H9 (cell line): ENCODE measurements around the gene NLRP9. TPM values are rescaled to one million over a fixed set of nuclear protein-coding genes. Genes with fewer than 3 reads are reported as not detected.
A peak's percentile ranks its signal among the peaks of the same experiment; 100 is the strongest.

Experiments
- DNase-seq: peaks from one replicate; pipeline ENCODE4 v3.0.0-alpha.2; 2017
- H2AFZ ChIP-seq: one replicate; pipeline ENCODE4 v1.6.1; 2013; ENCODE audit warnings: mild to moderate bottlenecking, low read length, control low read depth, moderate library complexity
- H2AK5ac ChIP-seq: 2 replicates; pipeline ENCODE4 v1.6.1; 2013; ENCODE audit warnings: low read length, control low read depth, mixed read lengths; ENCODE audit not compliant: insufficient read length
- H2BK120ac ChIP-seq: one replicate; pipeline ENCODE4 v1.6.1; 2013; ENCODE audit warnings: low read depth, mild to moderate bottlenecking, low read length, control low read depth, inconsistent platforms; ENCODE audit not compliant: poor library complexity, severe bottlenecking
- H2BK12ac ChIP-seq: 2 replicates; pipeline ENCODE4 v1.6.1; 2013; ENCODE audit warnings: low read length, control low read depth, mixed read lengths, low read depth; ENCODE audit not compliant: insufficient read length
- H2BK15ac ChIP-seq: 2 replicates; pipeline ENCODE4 v1.6.1; 2013; ENCODE audit warnings: low read depth, low read length, control low read depth
- H2BK20ac ChIP-seq: one replicate; pipeline ENCODE4 v1.6.1; 2013; ENCODE audit warnings: low read depth, mild to moderate bottlenecking, low read length, control low read depth, inconsistent platforms; ENCODE audit not compliant: poor library complexity, severe bottlenecking
- H2BK5ac ChIP-seq: 2 replicates; pipeline ENCODE4 v1.6.1; 2013; ENCODE audit warnings: low read length, control low read depth, mixed read lengths; ENCODE audit not compliant: insufficient read length
- H3K14ac ChIP-seq: 2 replicates; pipeline ENCODE4 v1.6.1; 2013; ENCODE audit warnings: low read length, control low read depth; ENCODE audit not compliant: insufficient read depth
- H3K18ac ChIP-seq: 2 replicates; pipeline ENCODE4 v1.6.1; 2013; ENCODE audit warnings: low read depth, mild to moderate bottlenecking, mixed read lengths, low read length, control low read depth; ENCODE audit not compliant: insufficient read length
- H3K23ac ChIP-seq: 2 replicates; pipeline ENCODE4 v1.6.1; 2013; ENCODE audit warnings: low read length, control low read depth, mixed read lengths, low read depth; ENCODE audit not compliant: insufficient read length
- H3K23me2 ChIP-seq: 2 replicates; pipeline ENCODE4 v1.6.1; 2013; ENCODE audit warnings: low read depth, mild to moderate bottlenecking, mixed read lengths, low read length, control low read depth; ENCODE audit not compliant: insufficient read length, poor library complexity, severe bottlenecking
- H3K27ac ChIP-seq: 2 replicates; pipeline ENCODE4 v1.5.1; 2013; ENCODE audit warnings: low read length, control low read depth, mixed read lengths, low read depth; ENCODE audit not compliant: insufficient read length
- H3K27me3 ChIP-seq: 2 replicates; pipeline ENCODE4 v1.6.1; 2013; ENCODE audit warnings: low read length, control low read depth, inconsistent platforms; ENCODE audit not compliant: insufficient read depth
- H3K4ac ChIP-seq: 2 replicates; pipeline ENCODE4 v1.6.1; 2013; ENCODE audit warnings: low read depth, mild to moderate bottlenecking, control low read depth, inconsistent platforms, low read length, moderate library complexity
- H3K4me1 ChIP-seq: 2 replicates; pipeline ENCODE4 v1.6.1; 2013; ENCODE audit warnings: low read length, control low read depth, inconsistent platforms; ENCODE audit not compliant: insufficient read depth
- H3K4me2 ChIP-seq: 2 replicates; pipeline ENCODE4 v1.6.1; 2013; ENCODE audit warnings: low read length, control low read depth, mixed read lengths; ENCODE audit not compliant: insufficient read length, insufficient read depth
- H3K56ac ChIP-seq: 2 replicates; pipeline ENCODE4 v1.6.1; 2013; ENCODE audit warnings: low read depth, mild to moderate bottlenecking, mixed read lengths, low read length, control low read depth; ENCODE audit not compliant: insufficient read length
- H3K79me1 ChIP-seq: 2 replicates; pipeline ENCODE4 v1.6.1; 2013; ENCODE audit warnings: low read depth, mild to moderate bottlenecking, moderate library complexity, low read length, control low read depth, inconsistent platforms; ENCODE audit not compliant: insufficient read depth, poor library complexity, severe bottlenecking
- H3K79me2 ChIP-seq: 2 replicates; pipeline ENCODE4 v1.6.1; 2013; ENCODE audit warnings: low read length, control low read depth, inconsistent platforms; ENCODE audit not compliant: insufficient read depth
- H3K9ac ChIP-seq: 2 replicates; pipeline ENCODE4 v1.6.1; 2013; ENCODE audit warnings: low read length, control low read depth, mixed read lengths; ENCODE audit not compliant: insufficient read length; ENCODE audit errors: extremely low read depth
- H3K9me3 ChIP-seq: one replicate; pipeline ENCODE4 v1.6.1; 2013; ENCODE audit warnings: low read depth, low read length, inconsistent platforms; ENCODE audit not compliant: control insufficient read depth
- H3T11ph ChIP-seq: one replicate; pipeline ENCODE4 v1.6.1; 2013; ENCODE audit warnings: mild to moderate bottlenecking, low read length, control low read depth, inconsistent platforms
- H4K20me1 ChIP-seq: one replicate; pipeline ENCODE4 v1.6.1; 2013; ENCODE audit not compliant: control insufficient read depth, insufficient read length, insufficient read depth
- H4K5ac ChIP-seq: 2 replicates; pipeline ENCODE4 v1.6.1; 2013; ENCODE audit warnings: low read depth, mild to moderate bottlenecking, mixed read lengths, low read length, control low read depth; ENCODE audit not compliant: insufficient read length
- H4K8ac ChIP-seq: replicated peaks from 2 replicates; pipeline ENCODE4 v1.6.1; 2013; ENCODE audit warnings: low read length, control low read depth, mixed read lengths, low read depth; ENCODE audit not compliant: insufficient read length
- H4K91ac ChIP-seq: 2 replicates; pipeline ENCODE4 v1.6.1; 2013; ENCODE audit warnings: low read depth, mild to moderate bottlenecking, moderate library complexity, mixed read lengths, low read length, control low read depth; ENCODE audit not compliant: insufficient read length
- H3K27ac Mint-ChIP-seq, 3 experiments: 2 replicates in 2 of 3; 3 replicates in 1 of 3; pipeline ENCODE4 v1.8.0; 2020 to 2021; ENCODE audit warnings: mixed read lengths in 3 of 3, mild to moderate bottlenecking in 1 of 3, moderate library complexity in 1 of 3
- H3K27me3 Mint-ChIP-seq: 2 replicates; pipeline ENCODE4 v1.8.0; 2021; ENCODE audit warnings: low read depth, mild to moderate bottlenecking, moderate library complexity, mixed read lengths
- H3K36me3 Mint-ChIP-seq, 3 experiments: 2 replicates in 2 of 3; 3 replicates in 1 of 3; pipeline ENCODE4 v1.8.0; 2020 to 2021; ENCODE audit warnings: low read depth in 3 of 3, mixed read lengths in 3 of 3; ENCODE audit not compliant: insufficient read depth in 1 of 3
- H3K4me1 Mint-ChIP-seq, 2 experiments: 2 replicates each; pipeline ENCODE4 v1.8.0; 2020; ENCODE audit warnings: mixed read lengths in 2 of 2
- H3K4me3 Mint-ChIP-seq, 2 experiments: 2 replicates in 1 of 2; 3 replicates in 1 of 2; pipeline ENCODE4 v1.8.0; 2020 to 2021; ENCODE audit warnings: mild to moderate bottlenecking in 2 of 2, mixed read lengths in 2 of 2, moderate library complexity in 1 of 2
- H3K9me3 Mint-ChIP-seq, 2 experiments: 2 replicates in 1 of 2; 3 replicates in 1 of 2; pipeline ENCODE4 v1.8.0; 2020; ENCODE audit warnings: mild to moderate bottlenecking in 2 of 2, mixed read lengths in 2 of 2, moderate library complexity in 1 of 2
- WGBS: extraction: QIAGEN DNeasy Blood & Tissue Kit; methylation state at CpG from one replicate; pipeline ENCODE4 v1.1.7; 2013; ENCODE audit warnings: missing lambda C conversion rate, low lambda C conversion rate, mixed read lengths; ENCODE audit not compliant: insufficient read length; ENCODE audit errors: extremely low coverage; 5-methylcytosine and 5-hydroxymethylcytosine counted together
- total RNA-seq: library from RNA; stranded (reverse); gene quantifications from 2 replicates; pipeline ENCODE4 v1.2.1, GENCODE V29; 2021
- TF ChIP-seq, protein P1 (sequence below): fragments of 200-600 bp; sonication (generic); conservative IDR thresholded peaks from 3 replicates; pipeline ENCODE4 v1.8.0; 2021; ENCODE audit warnings: antibody characterized with exemption, mild to moderate bottlenecking

Gene NLRP9
- total RNA-seq, 1 experiment from 2014 or later: not detected

GRCh38 chr19:55688422-55689218 is 49.6 kb downstream of the NLRP9 start:
- H3K79me2 ChIP-seq: no peaks in the 10 kb centered on the region
- no peaks in the 10 kb centered on the region for H3K79me1 ChIP-seq
- H3T11ph ChIP-seq: no peak overlapping the region
- H3K4me3 Mint-ChIP-seq: no peak overlapping the region; a peak in 1 of 5 replicates
- no peaks in the 10 kb centered on the region for H3K27me3 Mint-ChIP-seq
- H3K18ac ChIP-seq: no peak overlapping the region
- no peak overlapping the region for H3K4me2 ChIP-seq
- H4K8ac ChIP-seq: no peak overlapping the region
- no peak overlapping the region for H2BK120ac ChIP-seq
- H4K5ac ChIP-seq: no peak overlapping the region
- H4K91ac ChIP-seq: no peak overlapping the region
- H3K27ac ChIP-seq: no peak overlapping the region
- H3K27ac Mint-ChIP-seq: peak overlapping the region in 1 of 3 experiments; percentile 97; a peak in 1 of 7 replicates
- H3K4me1 ChIP-seq: no peaks in the 10 kb centered on the region
- no peaks in the 10 kb centered on the region; a peak in 1 of 5 replicates for H3K9me3 Mint-ChIP-seq
- H2BK12ac ChIP-seq: no peak overlapping the region
- no peak overlapping the region for H2BK15ac ChIP-seq
- H3K9ac ChIP-seq: no peak overlapping the region
- H3K27me3 ChIP-seq: no peaks in the 10 kb centered on the region
- no peaks in the 10 kb centered on the region for H3K23me2 ChIP-seq
- no peaks in the 10 kb centered on the region for H4K20me1 ChIP-seq
- H3K56ac ChIP-seq: no peak overlapping the region
- no peaks in the 10 kb centered on the region for H3K4me1 Mint-ChIP-seq
- H3K23ac ChIP-seq: no peak overlapping the region
- H2AFZ ChIP-seq: no peak overlapping the region
- TF ChIP-seq, protein P1, sequence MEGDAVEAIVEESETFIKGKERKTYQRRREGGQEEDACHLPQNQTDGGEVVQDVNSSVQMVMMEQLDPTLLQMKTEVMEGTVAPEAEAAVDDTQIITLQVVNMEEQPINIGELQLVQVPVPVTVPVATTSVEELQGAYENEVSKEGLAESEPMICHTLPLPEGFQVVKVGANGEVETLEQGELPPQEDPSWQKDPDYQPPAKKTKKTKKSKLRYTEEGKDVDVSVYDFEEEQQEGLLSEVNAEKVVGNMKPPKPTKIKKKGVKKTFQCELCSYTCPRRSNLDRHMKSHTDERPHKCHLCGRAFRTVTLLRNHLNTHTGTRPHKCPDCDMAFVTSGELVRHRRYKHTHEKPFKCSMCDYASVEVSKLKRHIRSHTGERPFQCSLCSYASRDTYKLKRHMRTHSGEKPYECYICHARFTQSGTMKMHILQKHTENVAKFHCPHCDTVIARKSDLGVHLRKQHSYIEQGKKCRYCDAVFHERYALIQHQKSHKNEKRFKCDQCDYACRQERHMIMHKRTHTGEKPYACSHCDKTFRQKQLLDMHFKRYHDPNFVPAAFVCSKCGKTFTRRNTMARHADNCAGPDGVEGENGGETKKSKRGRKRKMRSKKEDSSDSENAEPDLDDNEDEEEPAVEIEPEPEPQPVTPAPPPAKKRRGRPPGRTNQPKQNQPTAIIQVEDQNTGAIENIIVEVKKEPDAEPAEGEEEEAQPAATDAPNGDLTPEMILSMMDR: no peak
- no peak overlapping the region for H2BK20ac ChIP-seq
- no peaks in the 10 kb centered on the region for H3K9me3 ChIP-seq
- H3K36me3 Mint-ChIP-seq: peaks cover 28 to 62% (median 51%) of the 10 kb centered on the region in 3 experiments
- no CpG with 5 or more reads among the region's 27 CpGs for WGBS
- no peak overlapping the region for H3K4ac ChIP-seq
- no peak overlapping the region for H2AK5ac ChIP-seq
- no peak overlapping the region for H2BK5ac ChIP-seq
- H3K14ac ChIP-seq: no peak overlapping the region
- no peak for DNase-seq
